Stimulated activated CD4-positive, alpha-beta T cell treated with anti-CD3 and anti-CD28 coated beads, Interleukin-12 subunit alpha, Interleukin-12 subunit beta, amount 100 ng/mL, for 48 hours (primary cell): Measurements from ENCODE around the gene SEC14L6.
"Not testable (repeated sequence)": the region's sequence is repeated elsewhere in the genome, so short reads cannot be mapped to it uniquely, and the experiment has no call there.

Experiments
- DNase-seq, 3 donors: peaks; one replicate each; pipeline ENCODE4 v3.0.0-alpha.2; 2020; ENCODE audit warnings: low read depth in 2 of 3, low spot score in 1 of 3

SEC14L6 gene

GRCh38 chr22:30567277-30567676, 20.7 kb upstream of the SEC14L6 start:
- not testable (repeated sequence) for DNase-seq

GRCh38 chr22:30566125-30566524, 19.6 kb upstream of the SEC14L6 start:
- no peak for DNase-seq

GRCh38 chr22:30565341-30565740, 18.8 kb upstream of the SEC14L6 start:
- DNase-seq: no peak

GRCh38 chr22:30564761-30565119, 18.2 kb upstream of the SEC14L6 start:
- no peak for DNase-seq

- DNase-seq: no peak
Measured at GRCh38 chr22:30564045-30564760, 17.7 kb upstream of the SEC14L6 start.

- no peak for DNase-seq
Measured at GRCh38 chr22:30562366-30562765, 15.8 kb upstream of the SEC14L6 start.

- no peak for DNase-seq
Measured at GRCh38 chr22:30561402-30562189, 15.1 kb upstream of the SEC14L6 start.

- not testable (repeated sequence) for DNase-seq
Measured at GRCh38 chr22:30560643-30561202, 14.2 kb upstream of the SEC14L6 start.

- DNase-seq: no peak
Measured at GRCh38 chr22:30559889-30560288, 13.3 kb upstream of the SEC14L6 start.

GRCh38 chr22:30557243-30557642, 10.7 kb upstream of the SEC14L6 start:
- no peak for DNase-seq

- no peak for DNase-seq
Measured at GRCh38 chr22:30556388-30556787, 9.8 kb upstream of the SEC14L6 start.

- no peak for DNase-seq
Measured at GRCh38 chr22:30555282-30556210, 9.0 kb upstream of the SEC14L6 start.

- DNase-seq: no peak
Measured at GRCh38 chr22:30553971-30554370, 7.4 kb upstream of the SEC14L6 start.

GRCh38 chr22:30552719-30553118, 6.2 kb upstream of the SEC14L6 start:
- DNase-seq: no peak

- DNase-seq: not testable (repeated sequence)
Measured at GRCh38 chr22:30551813-30552212, 5.3 kb upstream of the SEC14L6 start.

GRCh38 chr22:30547188-30547587, 647 bp upstream of the SEC14L6 start:
- no peak for DNase-seq

- no peak for DNase-seq
Measured at GRCh38 chr22:30542811-30543188, 3.7 kb downstream of the SEC14L6 start.

GRCh38 chr22:30541961-30542810, 4.4 kb downstream of the SEC14L6 start:
- DNase-seq: no peak

GRCh38 chr22:30541511-30541910, 5.0 kb downstream of the SEC14L6 start:
- not testable (repeated sequence) for DNase-seq

GRCh38 chr22:30539368-30539767, 7.2 kb downstream of the SEC14L6 start:
- DNase-seq: no peak
